CD4-positive, alpha-beta T cell treated with Interleukin-10 for 1 hour (primary cell): ENCODE results near the gene HDAC10.

Experiments
- DNase-seq: peaks from one replicate; pipeline ENCODE4 v3.0.0-alpha.2; 2020

The HDAC10 gene

GRCh38 chr22:50255099-50255498 is 4.0 kb upstream of the HDAC10 start:
- DNase-seq: no peak

DNA sequence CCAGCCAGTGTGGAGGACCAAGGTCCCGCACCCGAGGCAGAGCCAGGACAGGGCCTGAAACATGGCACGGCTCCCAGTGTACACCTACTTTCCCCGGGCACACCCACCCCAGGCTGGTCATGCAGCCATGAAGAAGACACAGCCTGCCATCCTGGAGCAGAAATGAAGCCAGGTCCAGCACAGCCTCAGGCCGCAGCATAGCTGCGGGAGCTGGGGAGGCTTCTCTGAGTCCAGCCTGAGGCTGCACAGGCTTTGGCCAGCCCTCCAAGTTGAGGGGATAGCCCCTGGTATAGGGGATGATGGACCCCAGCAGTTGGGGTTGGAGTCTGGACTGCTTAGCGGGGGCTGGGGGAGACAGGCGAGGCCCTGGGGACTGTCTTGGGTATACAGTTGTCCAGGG is 2.9 kb upstream of the HDAC10 start:
- DNase-seq: no peak

DNA sequence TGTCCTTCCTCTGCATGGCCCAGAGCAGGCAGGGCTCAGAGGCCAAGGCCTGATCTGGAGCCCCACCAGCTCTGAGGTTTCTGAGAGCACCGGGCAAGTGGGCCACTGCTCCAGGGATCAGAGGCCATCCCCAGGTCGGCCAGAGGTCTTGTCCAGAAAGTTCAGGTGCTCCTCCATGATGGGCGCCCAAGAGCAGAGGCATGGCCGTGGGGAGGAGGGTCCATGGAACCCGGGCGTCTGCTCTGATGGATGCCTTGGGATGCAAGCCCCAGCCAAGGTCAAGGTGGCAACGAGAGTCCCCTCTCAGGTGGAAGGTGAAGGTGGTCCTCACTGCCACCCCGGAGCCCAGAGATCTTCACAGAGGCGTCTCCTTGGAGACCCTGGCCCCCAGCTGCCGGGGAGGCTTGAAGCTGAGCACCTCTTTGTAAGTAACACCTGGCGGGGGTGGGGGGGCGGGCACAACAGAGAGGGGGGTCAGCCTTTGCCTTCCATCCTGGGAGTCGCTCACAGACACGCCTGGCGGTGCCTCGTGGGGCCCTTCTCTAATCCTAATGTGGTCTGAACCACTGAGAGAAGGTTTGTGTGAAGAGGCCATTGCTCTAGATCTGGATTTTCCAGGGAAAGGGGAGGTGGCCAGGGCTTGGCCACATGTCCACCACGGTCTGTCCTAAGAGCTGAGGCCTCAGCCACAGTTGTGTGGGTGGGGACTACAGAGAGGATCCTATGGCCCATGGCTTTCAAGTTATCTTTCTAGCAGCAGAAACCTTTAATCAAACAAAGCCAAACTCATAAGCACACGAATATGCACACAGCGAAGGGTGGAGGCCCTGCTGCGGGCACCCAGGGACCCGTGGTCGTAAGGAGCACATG is 2.2 kb upstream of the HDAC10 start:
- no peak for DNase-seq

DNA sequence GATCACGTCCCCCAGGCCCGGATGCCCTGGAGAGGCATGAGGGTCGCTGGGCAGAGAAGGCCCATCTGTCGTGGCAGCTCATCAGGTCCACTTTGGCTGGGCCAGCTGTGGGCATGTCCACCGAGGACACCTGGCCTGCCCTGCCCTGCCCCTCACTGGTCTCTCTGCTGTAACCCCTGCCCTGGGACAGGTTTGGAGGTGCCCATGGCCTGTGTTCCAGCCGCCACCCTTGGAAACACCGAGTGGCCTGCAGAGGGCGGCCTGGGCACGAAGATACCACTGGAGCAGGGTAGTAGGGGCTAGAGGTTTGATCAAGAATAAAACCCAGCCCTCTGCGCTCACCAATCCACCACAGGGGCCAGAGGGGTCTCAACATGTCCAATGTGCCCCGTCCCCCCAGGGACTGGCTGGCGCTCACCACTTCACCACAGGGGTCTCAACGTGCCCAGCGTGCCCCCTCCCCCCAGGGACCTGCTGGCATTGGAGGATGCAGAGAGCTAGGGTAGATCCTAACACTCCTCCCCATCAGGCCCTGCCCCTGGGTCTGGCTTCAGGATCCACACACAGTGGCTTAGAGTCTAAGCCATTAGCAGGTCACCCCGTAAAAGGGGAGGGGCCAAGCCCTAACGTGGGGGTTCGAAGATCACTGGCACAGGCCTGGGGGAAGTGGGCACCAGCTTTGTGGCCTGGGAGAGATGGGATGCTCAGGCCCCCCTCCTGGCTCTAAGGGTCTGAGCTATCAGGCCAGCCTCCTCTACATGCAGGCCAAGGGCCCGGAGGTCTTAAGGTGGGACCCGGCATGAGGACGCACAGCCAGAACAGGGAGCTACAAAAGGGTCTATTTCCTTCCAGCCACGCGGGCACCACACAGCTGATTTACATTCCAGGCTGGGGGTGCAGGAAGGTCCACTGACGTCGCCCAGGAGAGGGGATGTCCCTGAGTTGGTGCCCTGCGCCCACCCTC is 1.3 kb upstream of the HDAC10 start:
- DNase-seq: peak; percentile 80

DNA sequence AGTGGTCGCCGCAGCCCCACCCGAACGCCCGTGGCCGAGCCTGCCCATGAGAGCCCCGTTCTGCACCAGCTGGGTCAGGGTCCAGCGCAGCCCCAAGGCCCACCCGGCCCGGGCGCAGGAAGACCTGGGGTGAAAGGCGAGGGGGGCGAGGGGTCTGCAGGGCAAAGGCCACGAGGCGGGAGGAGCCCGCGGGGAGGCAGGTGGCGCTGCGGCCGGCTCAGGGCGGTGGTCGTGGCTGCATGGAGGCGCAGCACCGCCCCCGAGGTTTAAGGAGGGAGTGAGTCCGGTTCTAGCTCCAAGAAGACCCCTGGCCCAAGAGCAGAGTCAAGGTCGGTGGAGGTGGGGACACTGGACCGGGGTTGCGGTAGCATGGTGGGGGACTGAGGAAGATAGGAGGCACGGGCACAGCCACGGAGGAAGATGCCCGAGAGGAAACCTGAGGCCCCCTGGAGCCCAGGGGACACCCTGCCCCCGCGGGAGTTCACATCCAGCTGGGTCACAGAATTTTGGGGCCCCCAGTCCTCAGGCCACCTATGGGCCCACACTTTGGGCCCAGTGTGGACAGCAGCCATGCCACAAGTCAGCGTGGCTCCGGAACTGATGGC is 514 bp upstream of the HDAC10 start:
- peak; percentile 22 for DNase-seq

DNA sequence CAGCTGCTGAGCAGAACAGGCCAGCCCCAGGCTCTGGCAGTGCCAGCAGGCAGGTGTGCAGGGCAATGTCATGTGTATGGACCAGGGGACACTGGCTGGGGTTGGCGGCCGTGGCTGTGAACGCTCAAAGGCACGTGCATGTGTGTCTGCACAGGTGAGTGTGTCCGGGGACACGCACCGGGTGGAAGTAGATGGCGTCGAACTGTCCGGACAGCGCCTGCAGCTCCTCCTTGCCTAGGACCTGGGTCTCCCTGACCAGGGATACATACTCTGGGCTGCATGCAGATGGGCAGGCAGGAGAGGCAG is 863 bp downstream of the HDAC10 start:
- no peak for DNase-seq

- DNase-seq: no peak
These were observed 1.5 kb downstream of the HDAC10 start for GRCh38 chr22:50249341-50250248.

DNA sequence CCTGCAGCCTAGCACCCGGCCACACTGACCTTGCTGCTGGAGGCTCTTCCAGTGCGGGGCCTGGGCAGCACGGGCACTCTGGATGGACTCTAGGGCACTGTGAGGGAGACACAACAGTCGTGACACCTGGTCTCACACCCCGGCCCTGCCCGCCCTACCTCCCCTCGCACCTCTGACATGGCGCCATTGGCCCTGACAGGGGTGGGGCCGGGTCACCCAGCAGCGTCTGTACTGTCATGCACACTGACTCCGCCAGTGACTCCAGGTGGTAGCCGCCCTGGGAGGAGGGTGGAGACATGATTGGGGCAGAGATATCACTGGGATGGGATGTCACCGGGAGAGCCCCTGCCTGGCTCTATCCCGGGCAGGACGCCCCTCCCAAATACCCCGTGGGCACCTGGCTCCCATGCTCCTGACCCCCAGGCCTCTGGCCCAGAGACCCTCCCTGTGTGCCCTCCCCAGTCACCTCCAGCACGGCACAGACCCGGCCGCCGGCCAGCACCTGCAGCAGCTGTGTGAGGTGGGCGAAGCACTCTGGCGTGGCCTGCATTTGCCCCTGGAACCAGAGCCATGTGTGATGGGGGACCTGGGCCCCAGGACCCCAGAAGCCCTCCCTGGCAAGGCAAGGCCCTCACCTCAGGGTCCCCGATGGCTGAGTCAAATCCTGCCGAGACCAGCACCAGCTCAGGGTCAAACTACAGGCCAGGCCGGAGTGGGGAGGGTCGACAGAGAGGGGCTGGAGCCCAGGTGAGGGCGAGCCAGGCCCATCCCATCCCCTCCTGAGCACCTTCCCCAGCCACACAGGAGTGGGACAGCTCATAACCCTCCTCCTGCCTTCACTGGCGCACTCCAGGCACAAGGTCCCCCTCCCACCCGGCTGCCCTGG is 2.6 kb downstream of the HDAC10 start:
- DNase-seq: no peak

DNA sequence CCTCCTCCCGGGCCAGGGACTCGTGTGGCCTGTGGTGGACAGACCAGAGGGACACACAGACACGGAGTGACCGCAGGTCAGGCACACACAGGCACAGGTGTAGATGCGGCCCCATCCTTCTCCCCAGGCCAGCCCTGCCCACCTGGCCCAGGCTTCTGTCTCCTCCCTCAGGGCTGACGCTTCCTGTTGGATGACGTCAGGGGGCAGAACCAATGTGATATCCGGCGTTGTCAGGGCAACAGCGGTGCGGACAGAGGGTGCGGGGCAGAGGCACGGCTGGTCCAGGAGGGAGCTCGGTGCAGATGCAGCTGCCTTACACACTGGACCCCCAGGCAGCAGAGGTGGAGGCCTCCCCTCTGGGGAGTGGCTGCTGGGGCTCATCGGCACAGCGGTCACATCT is 3.3 kb downstream of the HDAC10 start:
- DNase-seq: peak; percentile 83

- no peak for DNase-seq
These were observed 4.6 kb downstream of the HDAC10 start for GRCh38 chr22:50246242-50247175.

DNA sequence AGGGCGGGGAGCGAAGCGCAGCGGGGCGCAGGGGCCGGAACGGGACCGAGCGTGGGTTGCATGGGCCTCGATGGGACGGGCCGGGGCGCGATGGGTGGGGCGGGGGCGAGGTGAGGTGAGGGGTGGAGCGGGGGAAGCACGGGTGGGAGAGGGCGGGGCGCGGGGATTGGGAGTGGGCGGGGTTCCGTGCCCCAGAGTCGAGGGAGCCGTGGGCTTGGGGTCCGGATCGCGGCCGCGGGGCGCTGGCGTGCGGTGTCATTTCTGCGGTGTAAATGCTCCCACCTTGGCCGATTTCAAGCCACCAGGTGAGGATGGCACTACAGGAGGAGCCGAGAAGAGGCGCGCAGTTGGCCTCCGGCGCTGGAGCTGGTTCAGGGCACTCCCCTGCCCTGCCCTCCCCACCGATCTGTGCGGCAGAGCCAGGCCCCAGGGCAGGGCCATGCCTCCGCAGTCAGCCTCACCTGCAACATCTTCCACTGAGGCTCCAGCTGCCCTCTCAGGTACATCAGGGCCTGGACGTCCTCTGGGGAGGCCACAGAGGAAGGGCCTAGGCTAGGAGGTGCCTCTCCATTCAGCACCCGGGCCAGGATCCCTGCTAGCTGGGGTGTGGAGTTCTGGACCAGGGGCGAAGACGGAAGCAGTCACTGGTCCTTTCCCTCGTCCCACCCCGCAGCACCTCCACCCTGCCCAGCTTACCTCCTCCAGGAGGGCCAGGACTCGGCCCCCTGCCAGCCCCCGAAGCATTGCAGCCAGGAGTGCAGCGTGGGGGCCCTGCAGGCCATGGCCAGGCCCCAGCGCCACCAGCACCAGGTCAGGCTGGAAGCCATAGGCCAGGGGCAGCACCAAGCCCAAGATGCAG is 5.6 kb downstream of the HDAC10 start:
- DNase-seq: no peak

DNA sequence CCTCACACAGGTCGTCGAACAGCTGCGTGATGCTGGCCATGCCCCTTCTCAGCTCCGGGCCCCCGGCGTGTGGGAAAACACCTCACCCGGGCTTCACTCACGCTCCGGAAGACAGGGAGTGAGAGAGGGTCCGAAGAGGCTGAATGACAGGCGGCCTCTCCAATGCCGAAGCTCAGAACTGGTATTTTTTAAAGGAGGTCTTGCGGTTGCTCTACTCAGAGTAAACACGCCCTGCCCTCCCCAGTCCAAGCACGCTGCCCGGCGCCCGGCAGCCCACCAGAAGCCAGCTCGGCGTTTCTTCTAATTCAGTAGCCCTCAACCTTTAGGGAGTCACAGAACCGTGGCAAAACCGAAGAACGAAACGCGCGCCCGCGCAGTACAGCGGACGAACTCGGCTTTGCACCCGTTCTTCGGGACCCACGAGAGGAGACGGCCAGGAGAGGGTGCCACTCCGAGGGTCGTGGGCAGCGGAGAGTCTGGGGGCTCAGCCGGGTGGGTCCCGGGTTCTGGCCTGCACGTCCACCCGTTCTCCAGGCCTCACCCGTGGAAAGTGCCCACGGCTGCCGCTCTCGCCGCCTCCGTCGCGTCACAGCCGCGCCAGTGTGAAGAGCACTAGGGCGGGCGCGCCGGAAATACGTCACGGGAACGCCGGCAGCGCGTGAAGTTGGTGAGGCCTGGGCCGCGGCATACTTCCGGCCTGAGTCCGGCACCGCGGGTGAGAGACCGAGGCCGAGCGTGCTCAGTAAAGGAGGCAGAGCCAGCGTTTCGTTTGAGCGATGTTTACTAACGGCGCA is 6.4 kb downstream of the HDAC10 start, which contains the start of gene TUBGCP6:
Gene TUBGCP6 (minus strand): TSS at position 604 of the 794 bp plus-strand sequence. CDS start 564 bp downstream, at position 40.
- DNase-seq: peak; percentile 91

GRCh38 chr22:50243685-50244419 is 7.2 kb downstream of the HDAC10 start:
- DNase-seq: no peak

- DNase-seq: no peak
These were observed 8.6 kb downstream of the HDAC10 start for GRCh38 chr22:50242406-50242949.

DNA sequence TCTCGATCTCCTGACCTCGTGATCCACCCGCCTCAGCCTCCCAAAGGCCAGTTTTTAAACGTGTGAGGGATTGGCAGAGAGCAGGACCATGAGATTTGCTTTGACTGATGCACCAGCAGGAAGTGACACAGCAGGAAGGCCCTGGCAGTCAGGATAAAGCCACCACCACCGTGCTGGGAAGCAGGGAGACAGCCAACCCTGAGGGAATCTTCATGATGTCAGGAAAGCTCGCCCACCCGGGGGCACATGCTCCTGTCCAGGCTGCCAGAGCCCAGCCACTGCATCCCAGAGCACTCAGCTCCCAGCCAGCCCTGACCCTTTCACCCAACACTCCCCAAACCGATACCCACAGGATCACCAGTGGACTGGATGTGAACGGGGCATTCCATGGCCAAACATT is 12.3 kb downstream of the HDAC10 start:
- no peak for DNase-seq

DNA sequence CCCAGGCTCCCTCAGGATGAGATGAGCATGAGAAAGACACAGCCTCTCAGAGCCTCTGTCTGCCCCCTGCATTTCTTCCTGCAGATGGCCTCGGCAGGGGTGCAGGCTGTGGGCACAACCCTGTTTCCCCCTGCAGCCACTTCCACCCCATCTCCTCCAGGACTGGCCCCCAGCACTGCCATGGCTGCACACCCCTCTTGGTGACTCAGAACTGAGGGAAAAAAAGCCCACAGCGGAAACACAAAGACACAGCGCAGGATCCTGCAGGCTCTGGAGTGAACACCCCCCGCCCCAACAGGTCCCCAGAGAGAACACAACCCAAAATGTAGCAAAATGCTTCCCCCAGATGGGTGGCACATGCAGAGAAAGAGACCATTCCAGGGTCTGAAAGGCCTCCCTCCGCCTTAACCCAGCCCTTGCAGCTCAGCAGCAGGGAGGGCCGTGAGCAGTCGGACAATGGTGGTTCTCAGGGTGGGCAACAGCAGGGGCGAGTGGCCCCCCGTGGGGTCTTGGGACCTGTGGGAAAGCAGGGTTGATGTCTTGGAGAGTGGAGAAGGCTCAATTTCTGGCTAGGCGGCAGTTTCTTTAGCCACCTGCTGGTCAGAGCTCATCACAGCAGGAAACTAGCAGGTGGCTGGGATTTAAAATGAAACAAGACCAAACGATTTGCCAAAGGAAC is 14.2 kb downstream of the HDAC10 start:
- DNase-seq: no peak

DNA sequence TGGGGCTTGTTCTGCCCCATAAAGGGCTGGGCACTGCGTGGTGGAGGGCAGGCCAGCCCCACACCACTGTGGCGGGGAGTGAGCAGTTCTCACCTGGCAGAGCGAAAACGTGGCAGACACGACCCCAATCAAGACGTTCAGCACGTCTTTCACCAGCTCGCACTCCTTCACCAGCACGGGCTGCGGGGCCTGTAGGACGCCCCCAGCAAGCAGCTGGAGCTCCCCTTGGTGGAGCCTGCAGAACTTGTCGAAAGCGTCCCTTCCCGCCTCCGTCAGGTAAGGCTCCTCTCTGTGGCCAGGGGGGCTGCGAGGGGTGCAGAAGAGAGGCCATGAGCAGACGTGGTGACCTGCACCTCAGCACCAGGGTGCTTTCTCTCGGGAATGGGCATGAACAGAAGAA is 17.8 kb downstream of the HDAC10 start:
- DNase-seq: no peak
